Omental fat pad (tissue), 4 donors: ENCODE results near the gene SEC61A1. TPM values are rescaled to one million over a fixed set of nuclear protein-coding genes. Genes with fewer than 3 reads are reported as not detected.

Source experiments
- ATAC-seq: fragments of 150-250 bp; one replicate; pipeline ENCODE4 v1.9.1; 2016; ENCODE audit warnings: mild to moderate bottlenecking, moderate library complexity; ENCODE audit not compliant: low FRiP score
- DNase-seq: peaks from one replicate; pipeline ENCODE4 v3.0.0-alpha.2; 2019; ENCODE audit warnings: low spot score
- small RNA-seq: library from RNA; depleted of rRNA; stranded (forward); fragments of <200 nt; gene quantifications from one replicate; pipeline ENCODE3, GENCODE V24; 2016
- total RNA-seq, 4 donors: library from RNA; depleted of rRNA; stranded (reverse); fragments of >200 nt; gene quantifications; one replicate each; pipeline ENCODE4 v1.1.0, GENCODE V29; 2016
- TF ChIP-seq, protein P1 (sequence below), 3 donors: fragments of 450-650 bp; IDR thresholded peaks; one replicate each; pipeline ENCODE4 v1.5.1; 2016 to 2017; ENCODE audit warnings: antibody characterized with exemption in 3 of 3, mild to moderate bottlenecking in 3 of 3, moderate library complexity in 2 of 3

The SEC61A1 gene
- total RNA-seq, 4 donors from 2014 or later = 125 to 208 (median 203) TPM

GRCh38 chr3:128107834-128108233, 55.6 kb downstream of the SEC61A1 start:
- TF ChIP-seq, protein P1, sequence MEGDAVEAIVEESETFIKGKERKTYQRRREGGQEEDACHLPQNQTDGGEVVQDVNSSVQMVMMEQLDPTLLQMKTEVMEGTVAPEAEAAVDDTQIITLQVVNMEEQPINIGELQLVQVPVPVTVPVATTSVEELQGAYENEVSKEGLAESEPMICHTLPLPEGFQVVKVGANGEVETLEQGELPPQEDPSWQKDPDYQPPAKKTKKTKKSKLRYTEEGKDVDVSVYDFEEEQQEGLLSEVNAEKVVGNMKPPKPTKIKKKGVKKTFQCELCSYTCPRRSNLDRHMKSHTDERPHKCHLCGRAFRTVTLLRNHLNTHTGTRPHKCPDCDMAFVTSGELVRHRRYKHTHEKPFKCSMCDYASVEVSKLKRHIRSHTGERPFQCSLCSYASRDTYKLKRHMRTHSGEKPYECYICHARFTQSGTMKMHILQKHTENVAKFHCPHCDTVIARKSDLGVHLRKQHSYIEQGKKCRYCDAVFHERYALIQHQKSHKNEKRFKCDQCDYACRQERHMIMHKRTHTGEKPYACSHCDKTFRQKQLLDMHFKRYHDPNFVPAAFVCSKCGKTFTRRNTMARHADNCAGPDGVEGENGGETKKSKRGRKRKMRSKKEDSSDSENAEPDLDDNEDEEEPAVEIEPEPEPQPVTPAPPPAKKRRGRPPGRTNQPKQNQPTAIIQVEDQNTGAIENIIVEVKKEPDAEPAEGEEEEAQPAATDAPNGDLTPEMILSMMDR (IDR thresholded peaks at IDR 0.05) = no peak

DNA sequence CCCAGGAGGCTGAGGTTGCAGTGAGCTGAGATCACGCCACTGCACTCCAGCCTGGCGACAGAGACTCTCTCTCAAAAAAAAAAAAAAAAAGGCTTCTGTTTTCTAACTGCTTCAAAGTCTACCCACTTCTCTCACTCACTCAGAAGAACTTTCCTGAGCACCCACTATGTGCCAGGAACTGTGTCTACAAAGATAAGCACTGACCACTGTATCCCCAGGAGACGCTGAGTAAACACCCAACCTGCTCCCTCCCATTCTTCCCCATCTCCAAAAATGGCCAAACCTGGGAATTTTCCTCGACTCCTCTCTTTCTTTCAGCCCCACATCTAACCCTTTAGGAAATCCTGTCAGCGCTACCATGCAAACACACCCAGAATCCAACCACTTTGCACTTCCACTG, 58.9 kb downstream of the SEC61A1 start:
- ATAC-seq (no peak), DNase-seq (no peak)

More at GRCh38 chr3:128107834-128108233, 55.6 kb downstream of the SEC61A1 start:
- DNase-seq (no peak), ATAC-seq (no peak)

GRCh38 chr3:128112357-128112968, 60.2 kb downstream of the SEC61A1 start:
- TF ChIP-seq, protein P1 (IDR thresholded peaks at IDR 0.05) = no peak
- DNase-seq (no peak), ATAC-seq (no peak)

More for the DNA sequence above, 58.9 kb downstream of the SEC61A1 start:
- TF ChIP-seq, protein P1 (IDR thresholded peaks at IDR 0.05) = no peak

GRCh38 chr3:128113817-128114794, 61.9 kb downstream of the SEC61A1 start:
- ATAC-seq (no peak), DNase-seq (no peak)
- TF ChIP-seq, protein P1 (IDR thresholded peaks at IDR 0.05) = no peak

Small RNA genes within 50 kb of the gene (small RNA-seq; reads per million reads assigned to genes)
- gene RNU2-37P = not detected

Other genes with a start within 250 kb of the SEC61A1 start
- 100 to 1,000 TPM in 1 of 4 donors, 10 to 100 TPM in 3; 58.9 to 129 (median 96.3) TPM for gene MGLL, start 229.9 kb upstream of the SEC61A1 start, total RNA-seq
- gene KBTBD12, start 137.2 kb upstream of the SEC61A1 start, total RNA-seq = 1 to 10 TPM in 1 of 4 donors, under 1 TPM in 3; 0.48 to 1.9 (median 0.60) TPM
- 10 to 100 TPM; 27.1 to 36.8 (median 30.0) TPM for gene RUVBL1, start 71.4 kb downstream of the SEC61A1 start, total RNA-seq
- gene EEFSEC, start 101.0 kb downstream of the SEC61A1 start, total RNA-seq = 10 to 100 TPM; 11.7 to 23.0 (median 14.9) TPM